GM18526 (cell line): Measurements from ENCODE around the gene TMEM238L.

Experiments used
- POLR2A ChIP-seq: IDR thresholded peaks from 3 replicates; pipeline ENCODE4 v1.6.1; 2011; ENCODE audit not compliant: insufficient read length; ENCODE audit errors: extremely low read depth

Gene TMEM238L, protein sequence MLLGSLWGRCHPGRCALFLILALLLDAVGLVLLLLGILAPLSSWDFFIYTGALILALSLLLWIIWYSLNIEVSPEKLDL

DNA sequence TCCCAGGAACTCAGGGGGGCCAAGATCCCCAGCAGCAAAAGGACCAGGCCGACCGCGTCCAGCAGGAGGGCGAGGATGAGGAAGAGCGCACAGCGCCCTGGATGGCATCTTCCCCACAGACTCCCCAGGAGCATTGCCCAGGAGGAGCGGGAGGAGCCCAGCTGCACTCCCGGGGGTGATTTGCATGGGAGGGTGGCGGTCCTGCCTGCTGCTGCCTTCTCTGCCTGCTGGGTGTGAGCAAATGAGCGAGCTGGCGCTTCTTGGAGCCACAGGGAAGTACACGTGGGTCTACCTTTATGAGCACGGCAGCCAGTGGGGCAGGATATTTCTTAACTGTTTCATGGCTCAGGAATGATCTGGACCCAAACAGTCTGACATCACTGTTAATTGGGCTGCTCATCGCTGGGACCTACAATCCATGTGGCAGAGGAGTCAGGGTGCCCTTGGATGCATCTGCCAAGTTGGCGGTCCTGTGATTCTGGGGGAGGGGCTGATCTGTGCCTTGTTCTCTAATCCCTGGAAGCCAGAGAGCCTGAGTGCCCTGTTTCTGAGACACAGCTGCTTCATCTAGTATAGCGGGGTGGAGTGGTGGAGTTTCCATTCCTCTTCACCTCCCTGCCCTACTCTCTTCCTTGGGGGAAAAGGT, at the start of gene TMEM238L:
TSS of gene TMEM238L (minus strand) at position 270 of the 646 bp plus-strand sequence. CDS start at position 134, 136 bp downstream.
- TF ChIP-seq POLR2A, result no peak

DNA sequence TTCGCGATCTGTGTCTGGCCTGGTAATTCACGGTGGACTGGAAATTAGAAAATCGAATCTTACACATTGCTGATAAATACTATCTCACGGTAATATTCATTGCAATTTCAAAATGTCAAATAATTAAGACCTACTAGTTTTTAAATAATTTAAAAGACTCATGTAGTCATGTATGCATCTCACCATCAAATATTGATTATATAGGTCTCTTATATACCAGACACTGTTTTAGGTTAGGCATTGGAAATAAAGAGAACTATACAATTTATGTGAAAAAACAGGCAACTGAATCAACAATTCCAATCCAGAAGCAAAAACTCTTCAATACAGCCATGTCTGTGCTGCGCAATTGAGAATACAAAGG, 41.5 kb upstream of the TMEM238L start:
- TF ChIP-seq POLR2A, result no peak

DNA sequence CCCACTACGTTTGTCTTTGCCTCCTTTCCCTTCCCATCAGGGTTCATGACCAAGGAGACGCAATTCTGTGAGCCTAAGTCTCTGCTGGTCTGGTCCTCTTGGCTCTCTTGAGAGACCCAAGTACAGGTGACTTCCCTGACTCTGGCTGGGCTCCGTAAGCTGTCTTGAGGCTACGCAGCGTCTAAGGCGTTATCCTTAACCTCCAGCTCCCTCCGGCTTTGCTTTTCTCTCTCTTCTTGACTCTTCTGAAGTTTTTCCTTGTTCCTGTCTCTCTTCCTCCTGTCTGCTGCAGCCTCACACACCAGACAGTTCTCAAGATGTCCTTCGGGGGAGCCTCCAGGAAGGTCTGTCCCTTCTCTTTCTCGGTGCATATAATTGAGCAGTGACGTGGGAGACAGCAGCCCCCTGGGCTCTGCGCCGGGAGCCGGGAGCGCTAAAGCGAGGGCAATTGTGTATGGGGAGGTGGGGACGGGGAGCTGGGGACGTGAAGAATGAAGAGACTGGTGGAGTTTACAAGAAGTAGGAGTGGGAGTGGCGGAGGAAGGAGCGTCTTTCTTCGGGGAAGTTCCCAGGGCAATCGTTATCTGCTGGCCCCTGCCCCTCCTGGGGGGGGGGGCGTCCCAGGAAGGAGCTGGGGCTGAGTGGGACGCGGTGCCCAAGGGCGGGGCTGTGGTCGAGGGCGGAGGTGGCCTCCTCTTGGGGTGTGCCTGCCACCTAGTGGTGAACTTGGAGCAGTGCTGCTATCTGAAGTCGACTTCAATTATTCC, 40.9 kb upstream of the TMEM238L start:
- no peak for TF ChIP-seq POLR2A

DNA sequence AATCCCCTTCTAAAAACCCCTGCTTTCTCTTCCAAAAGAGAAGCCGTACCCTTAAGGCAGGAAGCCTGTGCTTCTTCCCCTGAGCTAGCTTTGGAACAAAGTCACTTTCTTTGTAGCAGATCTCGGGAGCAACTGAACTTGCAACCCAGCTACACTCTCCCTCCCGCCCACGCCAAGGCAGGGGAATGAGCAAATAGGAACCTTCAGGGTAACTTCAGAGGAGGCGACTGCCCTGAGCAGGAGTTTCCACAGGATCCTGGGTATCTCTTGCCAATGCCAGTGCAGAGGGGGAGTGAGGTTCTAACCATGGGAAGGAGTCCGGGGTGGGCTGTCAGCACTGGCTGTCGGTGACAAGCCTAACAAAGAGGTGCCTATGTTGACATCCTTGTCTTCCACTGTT, 39.9 kb upstream of the TMEM238L start:
- no peak for TF ChIP-seq POLR2A

DNA sequence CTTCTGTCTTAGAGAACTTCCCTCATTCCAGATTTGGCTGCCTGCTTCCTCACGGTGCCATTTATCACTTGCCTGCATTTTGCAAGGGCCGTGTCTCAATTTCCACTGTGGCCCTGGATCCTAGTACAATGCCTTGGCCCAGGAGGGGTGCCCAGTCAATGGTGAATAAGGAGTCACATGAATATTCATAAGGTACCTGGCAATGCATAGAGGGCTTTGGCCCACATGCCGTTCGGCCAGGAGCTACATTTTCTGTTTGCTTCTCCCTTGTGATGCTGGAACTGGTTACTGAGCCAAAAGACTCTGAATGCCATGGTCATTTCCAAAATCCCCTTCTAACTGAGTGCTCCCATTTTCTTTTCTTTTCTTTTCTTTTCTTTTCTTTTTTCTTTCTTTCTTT, 38.8 kb upstream of the TMEM238L start:
- no peak for TF ChIP-seq POLR2A

DNA sequence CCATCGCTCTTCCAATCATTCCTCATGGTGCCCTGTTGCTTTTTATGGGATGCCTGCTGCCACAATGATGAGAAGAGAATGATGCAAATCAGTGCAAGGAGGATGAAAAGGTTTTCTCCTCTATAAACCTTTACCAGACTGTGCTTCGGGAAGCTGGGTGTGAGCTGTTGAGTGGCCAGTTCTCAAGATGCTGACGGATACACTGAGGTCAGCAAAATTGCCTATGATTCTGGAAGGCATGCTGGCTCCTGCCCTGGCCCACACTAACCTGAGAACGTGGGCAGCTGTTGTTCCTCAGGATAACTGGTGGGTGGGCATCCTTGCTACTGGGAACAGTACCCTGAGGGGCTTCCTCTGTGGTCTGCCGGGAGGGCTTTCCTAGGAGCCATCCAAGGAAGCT, 34.8 kb upstream of the TMEM238L start:
- TF ChIP-seq POLR2A, result no peak

DNA sequence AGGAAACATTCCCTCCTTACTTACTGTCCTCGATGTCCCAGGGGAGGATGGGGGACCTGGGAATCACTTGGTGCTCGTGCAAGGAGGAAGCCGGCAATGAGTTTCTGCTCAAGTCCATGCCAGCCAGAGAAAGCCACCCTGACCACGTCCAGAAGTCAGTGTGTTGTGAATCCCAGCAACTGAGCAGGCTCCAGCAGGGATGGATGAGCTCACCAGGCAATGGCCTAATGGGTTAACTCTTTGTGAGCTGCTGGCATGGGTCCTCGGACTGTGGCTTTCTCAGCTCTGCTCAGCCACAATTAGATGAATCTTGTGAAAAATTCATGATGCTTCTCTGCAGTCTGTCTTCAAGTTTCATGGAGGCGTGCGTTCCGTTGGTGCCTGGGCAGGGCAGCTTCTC, 34.0 kb upstream of the TMEM238L start, which contains the start of gene PIRT:
TSS of gene PIRT (minus strand) at position 167 of the 400 bp plus-strand sequence. CDS start 12,442 bp downstream, outside the sequence.
- TF ChIP-seq POLR2A, result no peak

DNA sequence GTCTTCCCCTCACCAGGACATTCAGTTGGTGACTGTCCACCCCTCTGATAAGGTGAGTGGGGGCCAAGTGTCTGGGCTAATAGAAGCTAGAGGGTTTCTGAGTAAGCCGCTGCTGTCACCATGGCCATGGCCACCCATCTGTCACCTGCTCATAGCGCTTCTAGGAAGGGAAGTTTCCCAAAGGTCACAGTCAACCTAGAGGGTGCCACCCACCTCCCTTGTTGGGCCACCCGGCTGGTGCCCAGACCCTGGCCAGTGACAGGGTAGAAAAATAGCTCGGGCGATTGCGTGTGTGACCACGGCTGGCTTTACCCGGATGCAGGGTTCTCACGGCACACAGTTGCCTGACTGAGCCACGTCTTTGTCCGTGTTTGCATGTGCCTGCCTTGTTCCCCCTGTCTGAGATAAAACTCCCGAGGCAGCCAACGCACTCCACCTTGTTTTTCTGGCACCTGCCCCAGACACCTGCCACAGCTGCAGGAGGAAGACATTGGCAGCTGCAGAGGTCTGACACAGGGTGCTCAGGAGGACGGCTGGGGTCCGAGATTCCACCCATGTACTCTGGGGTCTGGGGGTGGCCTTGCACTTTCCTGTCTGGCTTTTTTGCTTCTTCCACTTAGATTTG, 33.2 kb upstream of the TMEM238L start:
- no peak for TF ChIP-seq POLR2A

DNA sequence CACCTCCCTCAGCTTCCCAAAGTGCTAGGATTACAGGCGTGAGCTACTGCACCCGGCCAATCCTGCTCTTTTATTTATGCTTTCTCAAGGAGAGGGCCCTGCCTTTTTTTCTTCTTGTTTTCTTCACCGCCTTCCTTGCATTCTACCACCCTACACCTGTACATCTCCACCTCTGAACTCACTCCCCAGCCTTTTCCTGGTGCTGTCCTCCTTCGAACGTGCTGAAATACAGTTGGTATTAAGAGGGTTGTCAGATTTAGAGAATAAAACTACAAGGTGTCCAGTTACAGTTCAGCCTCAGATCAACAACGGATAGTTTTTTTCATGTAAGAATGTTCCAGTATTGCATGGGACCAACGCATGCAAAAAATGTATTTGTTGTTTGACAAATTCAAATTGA, 32.2 kb upstream of the TMEM238L start:
- TF ChIP-seq POLR2A, result no peak

DNA sequence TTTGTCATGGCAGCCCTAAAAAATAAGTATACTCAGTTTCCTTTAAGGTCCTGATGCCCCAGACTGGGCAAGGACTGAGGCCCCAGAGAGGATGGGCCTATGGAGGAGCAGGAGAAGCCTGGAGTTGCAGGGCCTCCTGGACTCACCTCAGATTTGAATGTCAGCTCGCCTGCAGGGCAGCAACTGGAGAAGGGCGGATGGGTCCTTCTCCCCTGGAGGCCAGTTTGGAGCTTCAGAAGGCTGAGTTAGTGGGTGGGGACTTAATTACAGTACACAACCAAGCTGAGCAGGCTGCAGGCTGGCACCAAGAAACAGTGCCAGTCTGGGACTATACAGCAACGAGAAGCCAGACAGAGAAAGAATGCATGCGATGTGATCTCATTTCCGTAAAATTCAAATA, 27.8 kb upstream of the TMEM238L start:
- no peak for TF ChIP-seq POLR2A

DNA sequence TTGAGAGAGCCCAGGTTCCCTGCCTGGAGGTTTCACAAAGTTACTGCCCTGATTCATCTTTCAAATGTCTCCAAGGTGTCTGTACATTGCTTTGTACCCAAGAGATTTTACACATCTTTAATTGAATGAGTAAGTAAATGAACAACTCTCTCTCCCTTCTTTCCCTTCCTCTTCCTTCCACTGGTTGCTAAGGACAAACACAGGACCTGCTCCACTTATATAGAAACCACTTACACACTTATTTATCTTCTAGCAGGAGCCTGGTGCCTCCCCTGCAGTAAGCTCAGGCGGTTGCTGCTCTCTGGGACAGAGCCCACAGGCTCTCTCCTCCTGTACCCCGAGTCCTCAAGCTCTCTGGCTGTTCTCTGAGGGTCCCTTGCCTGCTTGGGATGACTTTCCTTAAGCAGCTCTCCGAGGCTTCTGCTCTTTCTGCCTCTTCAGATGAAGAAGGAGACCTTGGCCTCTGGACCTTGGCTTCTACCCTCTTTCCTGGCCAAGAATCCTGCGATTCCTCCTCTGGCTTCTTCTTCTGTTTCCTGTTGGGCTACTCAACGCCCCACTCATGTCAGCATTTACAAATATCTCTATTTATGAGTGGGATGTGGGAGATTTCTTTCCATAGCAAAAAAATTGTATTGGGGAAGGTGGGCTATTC, 24.1 kb upstream of the TMEM238L start:
- TF ChIP-seq POLR2A, result no peak

DNA sequence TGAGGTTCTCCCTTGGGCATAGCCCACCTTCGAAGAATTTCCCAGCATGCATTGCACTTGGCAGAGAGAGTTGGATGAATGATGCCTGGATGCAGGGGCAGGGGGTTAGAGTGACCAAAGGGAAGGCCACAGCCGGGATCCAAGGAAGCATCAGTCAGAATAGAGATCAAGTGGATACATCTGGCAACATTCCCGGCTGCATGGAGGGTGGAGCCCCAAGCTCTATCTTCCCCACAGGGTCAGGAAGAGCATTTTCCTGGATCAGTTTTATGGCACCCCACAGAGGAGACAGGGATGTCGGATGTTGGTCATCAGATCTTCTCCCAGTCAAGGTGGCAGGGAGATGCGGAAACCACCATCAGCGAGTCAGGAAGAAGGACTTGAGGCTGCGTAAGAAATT, 21.0 kb upstream of the TMEM238L start:
- no peak for TF ChIP-seq POLR2A

DNA sequence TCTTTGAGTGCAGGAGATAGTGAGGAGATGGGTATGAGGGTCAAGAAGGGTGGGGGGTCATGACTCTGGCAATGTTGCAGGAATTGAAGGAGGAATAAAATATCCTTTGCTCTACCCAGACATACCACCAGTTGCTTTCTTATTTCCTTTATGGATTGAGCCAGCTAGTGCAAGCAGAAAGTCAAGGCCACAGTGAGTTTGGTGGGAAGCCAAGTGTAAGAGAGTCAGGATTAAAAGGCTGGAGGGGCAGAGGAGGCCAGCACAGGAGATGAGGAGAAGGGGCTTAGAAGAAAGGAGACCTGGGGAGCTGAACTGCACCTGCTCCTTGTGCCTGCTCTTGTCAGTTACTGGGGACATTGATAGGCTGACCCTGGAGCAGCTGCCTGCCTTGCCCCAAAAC, 17.9 kb upstream of the TMEM238L start:
- TF ChIP-seq POLR2A, result no peak

DNA sequence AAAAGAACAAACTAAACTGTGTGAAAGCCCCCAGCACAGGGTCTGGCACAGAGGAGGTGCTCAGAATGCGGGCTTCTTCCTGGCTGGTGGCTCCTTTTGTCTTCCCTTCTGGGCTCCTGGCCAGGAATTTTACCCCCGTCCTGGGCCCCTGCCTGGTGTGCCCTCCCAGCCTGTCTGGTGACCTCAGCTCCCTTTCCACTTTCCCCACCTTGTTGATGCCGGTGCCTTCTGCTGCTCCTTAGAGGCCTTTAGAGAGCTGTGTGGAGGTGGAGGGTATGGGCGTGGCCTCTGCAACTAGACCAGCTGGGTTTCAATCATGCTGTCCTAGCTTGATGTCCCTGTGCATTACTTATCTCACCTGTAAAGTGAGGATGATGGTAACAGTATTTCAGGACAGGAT, 17.2 kb upstream of the TMEM238L start:
- TF ChIP-seq POLR2A, result no peak

DNA sequence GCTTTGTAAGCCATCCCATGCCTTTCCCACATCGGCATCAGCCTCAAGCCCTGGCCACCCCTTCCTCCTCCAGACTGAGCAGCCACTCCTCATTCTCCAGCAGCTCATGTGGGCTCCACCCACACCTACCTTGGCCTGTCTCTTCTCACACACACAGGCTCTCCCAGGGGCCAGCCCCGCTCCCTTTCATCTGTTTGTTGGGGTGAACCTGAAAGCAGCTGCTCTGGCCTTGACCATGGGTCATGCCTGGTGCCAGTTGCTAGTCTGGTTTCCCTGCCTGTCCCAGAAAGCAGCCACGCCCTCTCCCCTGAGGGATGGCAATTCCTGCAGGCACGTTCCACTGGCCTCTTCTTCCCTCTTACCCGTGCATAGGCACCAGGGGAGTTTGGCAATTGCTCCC, 11.4 kb upstream of the TMEM238L start:
- TF ChIP-seq POLR2A, result no peak
